ENCODE results near the gene HOMER1.
"Not testable (repeated sequence)": the region's sequence is repeated elsewhere in the genome, so short reads cannot be mapped to it uniquely, and the experiment has no call there.

Gene HOMER1

DNA sequence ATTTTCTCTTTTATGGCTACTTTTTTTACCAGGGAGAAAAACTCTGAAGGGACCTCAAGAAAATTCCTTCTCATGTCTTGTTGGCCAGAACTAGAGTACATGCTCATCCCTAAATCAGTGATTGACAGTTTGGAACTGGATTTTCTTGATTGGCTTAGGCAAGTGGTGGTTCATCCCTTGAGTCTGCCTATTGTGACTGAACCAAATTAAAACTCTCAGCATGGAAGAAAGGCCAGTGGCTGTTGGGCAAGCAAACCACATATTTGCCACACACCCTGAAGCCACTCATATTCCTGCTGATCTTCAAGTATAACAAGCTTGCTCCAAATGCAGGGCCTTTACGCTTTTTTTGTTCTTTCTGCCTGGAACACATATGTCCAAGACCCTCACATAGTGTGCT lies 7.2 kb upstream of the HOMER1 start:
- no peak for TF ChIP-seq CTCF (IDR thresholded peaks at IDR 0.05; ENCODE audit: insufficient read depth, low read depth, low read length, missing control alignments)
- peak; percentile 79 for DNase-seq (ENCODE audit: low read depth)
- H3K4me3 ChIP-seq (ENCODE audit: low read length) = no peak overlapping the region

- no peak overlapping the region for H3K4me3 ChIP-seq (ENCODE audit: low read length)
- TF ChIP-seq CTCF (IDR thresholded peaks at IDR 0.05; ENCODE audit: insufficient read depth, low read depth, low read length, missing control alignments) = no peak
- DNase-seq (ENCODE audit: low read depth) = no peak
Measured at GRCh38 chr5:79518718-79519117, 4.8 kb upstream of the HOMER1 start.

- no peak overlapping the region for H3K4me3 ChIP-seq (ENCODE audit: low read length)
- no peak for TF ChIP-seq CTCF (IDR thresholded peaks at IDR 0.05; ENCODE audit: insufficient read depth, low read depth, low read length, missing control alignments)
- DNase-seq (ENCODE audit: low read depth) = no peak
Measured at GRCh38 chr5:79517601-79518000, 3.7 kb upstream of the HOMER1 start.

- DNase-seq (ENCODE audit: low read depth) = no peak
- no peak for TF ChIP-seq CTCF (IDR thresholded peaks at IDR 0.05; ENCODE audit: insufficient read depth, low read depth, low read length, missing control alignments)
- H3K4me3 ChIP-seq (ENCODE audit: low read length) = no peak overlapping the region
Measured at GRCh38 chr5:79516986-79517385, 3.1 kb upstream of the HOMER1 start.

- DNase-seq (ENCODE audit: low read depth); H3K4me3 ChIP-seq (ENCODE audit: low read length): not testable (repeated sequence)
Measured at GRCh38 chr5:79516331-79516730, 2.4 kb upstream of the HOMER1 start.

DNA sequence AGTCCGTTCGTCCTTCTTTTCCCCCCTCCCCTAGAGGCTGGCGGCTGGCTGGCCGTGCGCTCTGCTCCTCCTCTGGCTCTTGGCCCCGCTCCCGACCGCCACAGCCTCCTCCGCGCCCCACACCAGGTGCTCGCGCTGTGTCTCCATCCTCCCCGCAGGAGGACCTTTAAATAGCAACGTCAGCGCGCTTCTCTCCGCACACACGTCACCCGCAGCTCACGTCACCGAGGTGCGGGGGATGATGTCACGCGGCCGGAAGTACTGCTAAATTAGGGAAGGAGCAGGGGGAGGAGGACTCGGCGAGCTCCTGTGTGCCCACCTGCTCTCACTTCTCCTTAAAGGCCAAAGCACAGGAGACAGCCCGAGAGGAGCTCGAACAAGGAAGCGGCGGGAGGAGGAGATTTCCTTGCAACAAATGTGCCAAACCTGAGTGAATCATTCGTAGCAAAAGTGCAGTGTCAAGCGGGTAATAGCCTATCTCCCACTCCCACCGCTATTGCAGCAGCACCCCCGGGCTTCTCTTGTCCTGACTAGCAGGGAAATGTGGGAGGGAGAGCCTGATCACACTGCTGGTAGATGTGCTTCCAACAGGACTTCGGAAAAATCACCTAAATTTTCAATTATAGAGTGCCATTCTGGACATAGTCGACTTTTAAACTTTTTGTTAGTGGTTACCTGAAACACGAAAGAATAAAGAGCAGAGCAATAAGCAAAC lies 614 bp upstream of the HOMER1 start:
- peak overlapping the region; percentile 84 for H3K4me3 ChIP-seq (ENCODE audit: low read length)
- TF ChIP-seq CTCF (IDR thresholded peaks at IDR 0.05; ENCODE audit: insufficient read depth, low read depth, low read length, missing control alignments) = no peak
- peak; percentile 96 for DNase-seq (ENCODE audit: low read depth)

DNA sequence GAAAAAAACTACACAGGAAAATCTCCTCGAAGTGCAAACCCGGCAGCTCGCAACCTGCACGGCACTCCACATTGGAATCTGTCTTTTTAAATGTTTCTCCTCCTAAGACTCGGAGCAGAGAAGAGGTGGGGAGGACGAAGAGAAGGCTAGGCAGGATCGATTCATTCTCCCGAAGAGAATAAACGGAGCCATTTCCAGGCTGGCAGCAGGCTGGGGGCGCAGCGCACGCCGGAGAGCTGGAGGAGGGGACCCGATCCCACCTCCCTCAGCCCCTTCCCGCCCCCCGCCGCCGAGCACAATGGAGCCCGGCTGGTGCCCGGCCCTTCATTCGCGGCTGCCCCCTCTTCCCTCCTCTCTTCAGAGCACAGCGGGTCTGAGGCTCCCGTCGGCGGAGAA lies 628 bp downstream of the HOMER1 start:
- TF ChIP-seq CTCF (IDR thresholded peaks at IDR 0.05; ENCODE audit: insufficient read depth, low read depth, low read length, missing control alignments) = no peak
- DNase-seq (ENCODE audit: low read depth) = no peak
- H3K4me3 ChIP-seq (ENCODE audit: low read length) = peak overlapping the region; percentile 84
